Cardiac muscle cell (in vitro differentiated cells and primary cell): ENCODE data around the gene ERC2. TPM values are rescaled to one million over a fixed set of nuclear protein-coding genes. Genes with fewer than 3 reads are reported as not detected.

Experiments
- DNase-seq, 2 donors: peaks; one replicate each; pipeline versions ENCODE4 v3.0.0 to v3.0.0-alpha.2; 2010 to 2017; ENCODE audit warnings: low read depth in 1 of 2, low spot score in 1 of 2
- H3K27ac ChIP-seq: fragments of 200-600 bp; sonication (generic); 2 replicates; pipeline ENCODE4 v1.5.1; 2016
- H3K27me3 ChIP-seq: fragments of 200-600 bp; sonication (generic); 2 replicates; pipeline ENCODE4 v1.6.0; 2016; ENCODE audit warnings: control low read depth
- H3K36me3 ChIP-seq: fragments of 200-600 bp; sonication (generic); 2 replicates; pipeline ENCODE4 v1.5.1; 2016; ENCODE audit warnings: control low read depth
- H3K4me1 ChIP-seq: fragments of 200-600 bp; sonication (generic); 2 replicates; pipeline ENCODE4 v1.8.1; 2017; ENCODE audit warnings: low read depth, mild to moderate bottlenecking, mixed run types
- H3K4me3 ChIP-seq: fragments of 200-600 bp; sonication (generic); 2 replicates; pipeline ENCODE4 v1.5.1; 2016; ENCODE audit warnings: mild to moderate bottlenecking
- H3K9me3 ChIP-seq: fragments of 200-600 bp; sonication (generic); 2 replicates; pipeline ENCODE4 v1.5.1; 2017; ENCODE audit warnings: low read depth, mild to moderate bottlenecking, control low read depth
- polyA plus RNA-seq: library from polyadenylated mRNA; unstranded; fragments of >200 nt; fragmentation: Nextera tagmentation; extraction: Ambion mirVana; gene quantifications from 2 replicates; pipeline ENCODE4 v1.2.1, GENCODE V29; 2016
- total RNA-seq: library from RNA; depleted of rRNA; stranded (reverse); fragments of >200 nt; gene quantifications from 2 replicates; pipeline ENCODE4 v1.2.3, GENCODE V29; 2016
- TF ChIP-seq, protein P1 (sequence below): IDR thresholded peaks from 2 replicates; pipeline ENCODE4 v1.5.1; 2012; ENCODE audit warnings: low read depth, mild to moderate bottlenecking, low read length

ERC2 gene
- total and polyA plus RNA-seq, 2 experiments from 2014 or later, result 18.1 to 29.0 TPM

- H3K4me3 ChIP-seq, result no peak overlapping the region
- peaks cover 61% of the 10 kb centered on the region for H3K4me1 ChIP-seq
- H3K36me3 ChIP-seq, result no peaks in the 10 kb centered on the region
- no peaks in the 10 kb centered on the region for H3K27me3 ChIP-seq
- H3K9me3 ChIP-seq, result no peaks in the 10 kb centered on the region
- H3K27ac ChIP-seq, result peak overlapping the region; percentile 84
- DNase-seq, result no peak
- TF ChIP-seq, protein P1, sequence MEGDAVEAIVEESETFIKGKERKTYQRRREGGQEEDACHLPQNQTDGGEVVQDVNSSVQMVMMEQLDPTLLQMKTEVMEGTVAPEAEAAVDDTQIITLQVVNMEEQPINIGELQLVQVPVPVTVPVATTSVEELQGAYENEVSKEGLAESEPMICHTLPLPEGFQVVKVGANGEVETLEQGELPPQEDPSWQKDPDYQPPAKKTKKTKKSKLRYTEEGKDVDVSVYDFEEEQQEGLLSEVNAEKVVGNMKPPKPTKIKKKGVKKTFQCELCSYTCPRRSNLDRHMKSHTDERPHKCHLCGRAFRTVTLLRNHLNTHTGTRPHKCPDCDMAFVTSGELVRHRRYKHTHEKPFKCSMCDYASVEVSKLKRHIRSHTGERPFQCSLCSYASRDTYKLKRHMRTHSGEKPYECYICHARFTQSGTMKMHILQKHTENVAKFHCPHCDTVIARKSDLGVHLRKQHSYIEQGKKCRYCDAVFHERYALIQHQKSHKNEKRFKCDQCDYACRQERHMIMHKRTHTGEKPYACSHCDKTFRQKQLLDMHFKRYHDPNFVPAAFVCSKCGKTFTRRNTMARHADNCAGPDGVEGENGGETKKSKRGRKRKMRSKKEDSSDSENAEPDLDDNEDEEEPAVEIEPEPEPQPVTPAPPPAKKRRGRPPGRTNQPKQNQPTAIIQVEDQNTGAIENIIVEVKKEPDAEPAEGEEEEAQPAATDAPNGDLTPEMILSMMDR, result no peak
Observed at GRCh38 chr3:56320883-56321282, 147.4 kb downstream of the ERC2 start.

DNA sequence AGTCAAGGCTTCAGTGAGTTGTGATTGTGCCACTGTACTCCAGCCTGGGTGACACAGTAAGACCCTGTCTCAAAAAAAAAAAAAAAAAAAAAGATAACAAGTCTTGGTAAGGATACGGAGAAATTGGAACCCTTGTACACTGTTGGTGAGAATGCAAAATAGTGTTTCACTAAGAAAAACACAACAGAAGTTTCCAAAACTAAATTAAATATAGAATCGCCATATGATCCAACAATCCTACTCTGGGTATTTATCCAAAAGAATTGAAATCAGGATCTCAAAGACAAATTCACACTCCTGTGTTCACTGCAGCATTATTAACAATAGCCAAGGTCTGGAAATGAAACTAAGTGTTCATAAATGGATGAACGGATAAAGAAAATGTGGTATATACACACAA, 149.4 kb downstream of the ERC2 start:
- H3K9me3 ChIP-seq, result no peaks in the 10 kb centered on the region
- H3K27me3 ChIP-seq, result no peaks in the 10 kb centered on the region
- no peak for DNase-seq
- peak overlapping the region; percentile 84 for H3K27ac ChIP-seq
- no peaks in the 10 kb centered on the region for H3K36me3 ChIP-seq
- TF ChIP-seq, protein P1, result no peak
- H3K4me3 ChIP-seq, result no peak overlapping the region
- H3K4me1 ChIP-seq, result peaks cover 64% of the 10 kb centered on the region

- Histone ChIP-seq H3K9me3 (no peaks in the 10 kb centered on the region), H3K27me3 (no peaks in the 10 kb centered on the region), H3K27ac (no peak overlapping the region), H3K4me1 (peaks cover 46% of the 10 kb centered on the region), H3K36me3 (no peaks in the 10 kb centered on the region), H3K4me3 (no peak overlapping the region)
- DNase-seq, result no peak
- TF ChIP-seq, protein P1, result no peak
Observed at GRCh38 chr3:56316944-56317343, 151.3 kb downstream of the ERC2 start.

- Histone ChIP-seq H3K4me3 (no peak overlapping the region), H3K9me3 (no peaks in the 10 kb centered on the region), H3K36me3 (no peaks in the 10 kb centered on the region), H3K27ac (no peak overlapping the region), H3K4me1 (peaks cover 35% of the 10 kb centered on the region), H3K27me3 (no peaks in the 10 kb centered on the region)
- peak; percentile 26 to 80 for DNase-seq
- TF ChIP-seq, protein P1, result no peak
Observed at GRCh38 chr3:56314842-56315241, 153.4 kb downstream of the ERC2 start.

- H3K36me3 ChIP-seq, result no peaks in the 10 kb centered on the region
- H3K9me3 ChIP-seq, result no peaks in the 10 kb centered on the region
- H3K4me1 ChIP-seq, result peaks cover 33% of the 10 kb centered on the region
- H3K4me3 ChIP-seq, result no peak overlapping the region
- no peak for DNase-seq
- no peaks in the 10 kb centered on the region for H3K27me3 ChIP-seq
- TF ChIP-seq, protein P1, result no peak
- peak overlapping the region; percentile 65 for H3K27ac ChIP-seq
Observed at GRCh38 chr3:56309465-56309864, 158.8 kb downstream of the ERC2 start.

DNA sequence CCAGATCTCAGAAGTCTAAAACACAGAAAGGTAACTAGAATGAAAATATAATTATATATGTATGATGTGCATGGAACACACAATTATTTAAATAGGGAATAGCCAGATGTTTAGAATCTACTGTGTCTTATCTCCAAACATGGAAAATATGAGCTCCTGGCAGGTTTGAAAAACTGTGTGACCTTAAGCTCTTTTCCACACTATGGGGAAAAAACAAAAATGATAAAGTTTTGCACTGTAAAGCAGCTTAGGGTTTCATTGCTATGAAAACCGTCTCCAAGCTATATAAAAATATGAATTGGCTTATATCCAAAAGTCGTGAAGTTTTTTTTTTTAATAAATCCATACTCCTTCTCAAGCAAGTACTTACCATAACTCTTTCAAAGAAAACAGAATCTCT, 159.8 kb downstream of the ERC2 start:
- no peak for DNase-seq
- no peak overlapping the region for H3K4me3 ChIP-seq
- no peaks in the 10 kb centered on the region for H3K27me3 ChIP-seq
- TF ChIP-seq, protein P1, result no peak
- peaks cover 41% of the 10 kb centered on the region for H3K4me1 ChIP-seq
- peak overlapping the region; percentile 65 for H3K27ac ChIP-seq
- H3K36me3 ChIP-seq, result no peaks in the 10 kb centered on the region
- H3K9me3 ChIP-seq, result no peaks in the 10 kb centered on the region
